DMS53 (cell line): ENCODE measurements around the gene GLDN.
A peak's percentile ranks its signal among the peaks of the same experiment; 100 is the strongest.

Experiments used
- DNase-seq: peaks from one replicate; lab custom pipeline; 2025; lab: John Stamatoyannopoulos, UW

GLDN gene

DNA sequence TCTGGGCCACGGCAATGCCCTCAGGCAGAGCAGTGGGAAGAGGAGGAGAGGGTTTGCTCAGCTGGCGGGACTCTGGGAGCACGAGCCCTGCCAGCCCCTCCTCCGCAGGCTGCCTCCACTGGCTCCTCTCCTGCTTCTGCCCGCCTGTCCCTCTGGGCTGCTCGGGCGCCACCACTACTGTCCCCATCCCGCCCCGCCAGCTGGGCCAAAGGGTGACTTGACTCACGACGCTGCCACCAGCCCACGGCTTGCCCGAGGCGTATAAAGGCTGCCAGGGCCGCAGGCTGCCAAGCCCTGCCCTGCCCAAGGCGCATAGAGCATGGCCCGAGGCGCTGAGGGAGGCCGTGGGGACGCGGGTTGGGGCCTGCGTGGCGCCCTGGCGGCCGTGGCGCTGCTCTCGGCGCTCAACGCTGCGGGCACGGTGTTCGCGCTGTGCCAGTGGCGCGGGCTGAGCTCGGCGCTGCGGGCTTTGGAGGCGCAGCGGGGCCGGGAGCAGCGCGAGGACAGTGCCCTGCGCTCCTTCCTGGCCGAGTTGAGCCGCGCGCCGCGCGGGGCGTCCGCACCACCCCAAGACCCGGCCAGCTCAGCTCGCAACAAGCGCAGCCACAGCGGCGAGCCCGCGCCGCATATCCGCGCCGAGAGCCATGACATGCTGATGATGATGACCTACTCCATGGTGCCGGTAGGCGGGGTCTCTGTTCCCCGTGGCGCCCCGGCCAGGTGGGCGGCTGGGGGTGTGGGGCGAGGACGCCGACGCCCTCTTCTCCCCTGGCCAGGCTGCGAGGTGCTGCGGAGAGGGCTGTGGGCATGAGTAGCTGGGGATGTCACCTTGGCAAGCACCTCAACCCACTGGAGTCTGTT lies at the start of gene GLDN:
GLDN (plus strand) TSS at position 290 of the 861 bp plus-strand sequence; CDS start at position 320, 30 bp downstream.
- DNase-seq: peak; percentile 69

DNA sequence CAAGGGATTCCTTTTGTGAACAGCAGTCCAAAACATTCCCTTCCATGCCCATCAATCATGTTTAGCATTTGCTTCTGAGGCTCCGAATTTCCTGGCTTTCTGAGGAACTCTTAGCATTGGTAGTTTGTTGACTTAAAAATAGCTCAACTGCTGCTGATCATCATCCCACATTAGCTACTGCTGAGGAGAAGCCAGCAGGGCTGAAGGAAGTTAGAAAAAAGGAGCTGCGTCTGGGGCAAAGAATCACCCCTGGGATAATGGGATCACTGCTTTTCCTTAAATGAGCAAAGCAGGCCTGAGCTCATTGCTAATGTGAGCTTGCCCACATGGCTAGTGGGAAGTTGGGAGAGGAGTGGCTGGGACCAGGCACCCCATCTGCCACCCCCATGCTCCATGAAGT lies 42.8 kb upstream of the GLDN start:
- DNase-seq: peak; percentile 69

DNA sequence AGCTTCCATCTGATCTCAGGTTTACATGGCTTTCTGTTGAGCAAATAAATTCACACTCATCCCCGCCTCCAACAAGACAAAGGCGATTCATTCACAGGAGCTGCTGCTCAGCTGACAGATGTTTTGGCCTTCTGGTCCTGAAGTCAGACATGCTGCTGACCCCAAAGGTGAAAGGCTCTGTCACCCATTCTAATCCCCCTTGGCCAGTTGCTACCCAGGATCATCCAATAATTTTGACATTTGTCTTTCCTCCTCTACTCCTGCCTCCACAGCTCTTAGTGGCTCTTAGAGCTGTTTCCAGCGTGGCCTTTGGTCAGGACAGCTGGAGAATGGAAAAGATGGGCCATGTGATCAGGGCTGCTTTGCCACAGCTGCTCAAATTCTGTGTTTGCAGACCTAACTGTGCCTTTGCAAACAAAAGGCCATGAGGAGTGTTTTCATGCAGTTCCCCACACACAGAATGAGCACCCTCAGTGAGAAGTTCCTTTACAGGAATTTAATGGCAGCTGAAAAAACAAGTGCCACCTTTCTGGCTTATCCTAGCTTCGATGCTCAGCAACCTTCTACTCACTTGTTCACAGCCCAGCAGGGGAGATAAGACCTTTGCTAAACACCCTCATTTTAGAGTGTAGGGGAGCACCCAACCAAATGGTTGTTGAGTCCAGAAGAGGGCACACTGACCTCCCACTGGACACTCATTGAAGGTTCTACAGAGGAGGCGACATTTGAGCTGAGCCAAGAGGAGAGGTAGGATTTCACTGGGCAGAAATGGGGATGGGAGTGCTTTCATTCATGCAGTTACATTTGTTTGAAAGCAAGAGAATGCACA lies 42.1 kb upstream of the GLDN start:
- peak; percentile 92 for DNase-seq

DNA sequence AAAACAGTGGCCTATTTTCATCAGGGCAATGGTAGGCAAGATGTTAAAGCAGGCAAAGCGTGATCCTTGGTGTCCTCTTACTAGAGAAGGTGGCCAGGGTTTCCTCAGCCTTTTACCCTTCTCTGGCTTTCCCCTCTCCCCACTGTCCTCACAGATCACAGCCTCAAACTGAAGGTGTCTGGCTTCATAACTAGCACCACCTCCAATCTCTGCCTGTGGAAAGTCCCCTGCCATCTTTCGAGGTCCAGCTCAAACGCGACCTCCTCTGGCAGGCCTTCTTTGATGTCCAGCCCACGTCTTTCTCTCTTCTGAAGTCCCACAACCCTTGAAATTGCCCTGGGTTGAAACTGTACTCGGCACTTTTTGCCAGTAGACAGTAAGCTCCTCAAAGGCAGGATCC lies 39.0 kb upstream of the GLDN start:
- DNase-seq: no peak

DNA sequence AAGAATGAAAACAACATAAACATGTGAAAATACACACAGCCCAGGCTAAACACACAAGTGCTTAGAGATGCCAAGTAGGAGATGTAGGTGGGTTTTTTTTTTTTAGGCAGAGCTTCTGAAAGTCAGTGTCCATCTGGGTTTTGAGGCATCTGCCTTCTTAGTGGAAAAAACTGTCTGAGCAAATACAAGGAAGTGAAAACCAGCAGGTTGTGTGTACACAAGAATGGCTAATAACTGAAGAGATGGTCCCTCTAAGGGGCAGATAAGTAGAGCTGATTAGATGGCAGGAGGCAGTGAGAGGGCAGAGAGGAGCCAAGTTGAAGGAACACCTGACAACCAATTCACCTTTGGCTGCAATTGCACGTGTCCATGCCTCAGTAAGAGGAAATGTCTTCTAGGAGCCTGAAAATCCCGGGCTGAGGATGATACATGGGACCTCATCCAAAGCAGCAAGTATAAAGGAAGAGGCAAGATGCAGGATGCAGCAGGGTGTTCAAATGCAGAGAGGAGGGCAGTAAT lies 37.9 kb upstream of the GLDN start:
- DNase-seq: peak; percentile 29

DNA sequence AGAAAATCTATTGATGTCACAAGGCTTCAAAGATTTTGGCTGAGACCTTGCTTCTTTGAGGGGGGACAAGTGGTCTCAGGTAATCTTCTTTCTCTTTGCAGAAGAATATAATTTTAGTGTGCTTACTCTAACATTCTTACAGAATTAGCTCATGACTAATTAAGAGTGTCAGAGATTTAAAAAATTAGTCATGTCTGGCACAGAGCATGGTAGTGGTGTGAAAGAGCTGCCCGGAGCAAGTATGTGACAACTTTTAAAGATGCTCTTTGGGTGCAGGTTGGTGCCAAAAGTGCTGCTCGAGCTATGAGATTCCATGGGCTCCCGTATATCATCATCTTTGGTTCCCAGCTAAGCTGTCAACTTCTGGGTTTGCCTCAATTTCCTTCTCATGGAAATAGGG lies 34.1 kb upstream of the GLDN start:
- DNase-seq: no peak

DNA sequence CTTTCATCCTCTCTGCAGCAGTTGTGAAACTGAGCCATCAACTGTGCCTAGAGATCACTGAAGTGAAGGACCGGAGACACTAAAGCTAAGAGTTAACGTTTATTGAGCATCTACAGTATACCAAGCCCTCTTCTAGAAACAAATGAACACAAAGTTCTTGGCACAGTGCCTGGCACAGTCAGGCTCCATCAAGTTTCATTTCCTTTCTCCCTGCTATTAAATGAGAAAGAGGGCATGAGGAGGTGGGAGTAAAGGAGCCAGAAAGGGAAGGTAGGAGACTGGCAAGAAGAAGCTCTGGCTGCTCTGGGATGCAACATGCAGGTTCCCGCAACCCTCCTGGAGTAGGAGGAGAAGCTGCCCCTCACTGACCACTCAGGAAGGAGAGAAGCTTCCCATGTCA lies 33.6 kb upstream of the GLDN start:
- peak; percentile 15 for DNase-seq

DNA sequence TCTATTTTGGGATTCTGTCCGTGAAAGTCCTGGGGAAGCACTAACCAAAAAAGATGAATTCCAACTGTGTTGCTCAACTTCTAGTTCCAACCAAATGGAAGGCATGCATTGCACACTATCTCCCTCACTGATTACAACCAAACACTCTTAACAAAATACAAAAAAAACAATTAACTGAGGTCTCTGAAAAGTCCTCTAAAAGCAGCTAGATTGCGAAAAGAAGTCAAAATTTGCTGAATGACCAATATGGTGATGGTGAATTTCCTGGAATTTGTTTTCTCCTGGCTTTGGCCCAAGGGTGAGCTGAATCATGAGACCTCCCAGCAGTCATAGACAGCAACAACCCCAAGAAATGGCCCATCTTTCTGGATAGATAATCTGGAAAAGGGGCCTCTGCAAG lies 31.4 kb upstream of the GLDN start:
- DNase-seq: no peak

DNA sequence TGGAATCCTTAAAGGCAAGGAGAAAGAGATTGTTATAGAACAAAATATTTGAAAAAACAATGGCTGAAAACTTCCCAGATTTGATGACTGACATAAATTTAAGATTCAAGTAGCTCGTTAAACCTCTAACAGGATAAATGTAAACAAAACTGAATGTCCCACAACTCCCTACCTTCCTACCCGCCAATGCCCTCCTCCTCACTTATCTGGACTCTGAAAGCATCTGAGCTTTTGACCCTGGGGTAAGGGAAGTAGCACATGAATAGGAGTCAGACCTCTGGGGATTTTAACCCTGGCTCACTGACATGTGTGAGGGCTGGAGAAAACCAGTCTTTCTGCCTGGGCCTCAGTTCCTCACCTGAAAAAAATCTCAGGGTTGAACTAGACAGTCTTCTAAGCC lies 29.9 kb upstream of the GLDN start:
- no peak for DNase-seq

DNA sequence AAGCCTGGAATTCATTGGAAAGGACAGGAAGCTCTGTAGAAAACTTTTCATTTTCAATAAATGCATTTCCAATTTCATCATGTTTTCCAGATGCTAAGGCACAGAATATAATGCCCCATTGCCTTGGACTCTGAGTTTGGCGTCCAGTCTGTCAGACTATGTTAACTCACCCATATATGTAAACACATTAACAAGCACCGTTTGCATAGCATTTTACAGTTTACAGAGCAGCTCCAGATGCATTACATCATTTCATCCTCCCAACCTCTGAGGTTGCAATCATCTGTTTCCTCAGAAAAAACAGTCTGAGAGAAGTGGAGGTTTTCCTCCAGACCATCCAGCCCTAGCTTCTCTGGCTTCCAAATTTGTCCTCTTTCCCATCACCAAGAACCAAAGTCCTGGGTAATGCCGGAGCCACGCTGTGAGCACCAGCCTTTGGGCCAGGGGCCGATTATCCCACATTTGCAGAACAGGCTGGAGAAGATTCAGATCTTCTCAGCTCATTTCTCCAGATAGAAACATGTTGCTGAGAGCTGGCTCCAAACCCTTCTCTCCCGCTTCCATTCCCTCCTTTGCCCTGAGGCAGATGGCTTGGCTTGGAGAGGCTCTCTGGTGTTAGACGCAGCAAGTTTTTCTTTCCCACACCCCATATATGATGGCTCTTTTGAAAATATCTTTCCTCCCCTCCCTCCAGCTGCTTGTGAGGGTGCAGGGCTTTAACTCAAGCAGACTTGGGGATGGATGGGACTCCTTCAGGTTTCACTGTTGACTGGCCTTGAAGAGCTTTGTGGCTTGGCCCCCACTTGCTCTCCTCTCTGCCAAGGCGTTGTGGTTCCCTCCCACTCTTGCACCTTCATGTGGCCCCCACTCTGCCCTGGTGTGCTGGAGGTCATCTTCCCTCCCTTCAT lies 29.0 kb upstream of the GLDN start:
- peak; percentile 69 for DNase-seq

DNA sequence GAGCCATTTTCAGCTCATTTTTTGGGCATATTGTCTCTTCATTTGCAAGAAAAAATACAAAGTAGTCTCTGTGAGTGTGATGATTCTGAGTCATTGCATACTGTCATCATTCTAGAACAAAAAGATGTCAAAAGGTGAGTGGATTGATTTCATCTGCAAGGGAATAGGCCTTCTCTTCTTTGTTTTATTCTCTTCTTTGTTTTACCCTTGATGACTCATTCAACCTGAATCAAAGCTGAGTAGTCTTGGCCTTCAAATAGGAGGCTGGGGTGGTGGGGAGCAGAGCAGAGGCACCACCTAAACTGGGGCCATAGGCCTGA lies 28.4 kb upstream of the GLDN start:
- DNase-seq: peak; percentile 61

DNA sequence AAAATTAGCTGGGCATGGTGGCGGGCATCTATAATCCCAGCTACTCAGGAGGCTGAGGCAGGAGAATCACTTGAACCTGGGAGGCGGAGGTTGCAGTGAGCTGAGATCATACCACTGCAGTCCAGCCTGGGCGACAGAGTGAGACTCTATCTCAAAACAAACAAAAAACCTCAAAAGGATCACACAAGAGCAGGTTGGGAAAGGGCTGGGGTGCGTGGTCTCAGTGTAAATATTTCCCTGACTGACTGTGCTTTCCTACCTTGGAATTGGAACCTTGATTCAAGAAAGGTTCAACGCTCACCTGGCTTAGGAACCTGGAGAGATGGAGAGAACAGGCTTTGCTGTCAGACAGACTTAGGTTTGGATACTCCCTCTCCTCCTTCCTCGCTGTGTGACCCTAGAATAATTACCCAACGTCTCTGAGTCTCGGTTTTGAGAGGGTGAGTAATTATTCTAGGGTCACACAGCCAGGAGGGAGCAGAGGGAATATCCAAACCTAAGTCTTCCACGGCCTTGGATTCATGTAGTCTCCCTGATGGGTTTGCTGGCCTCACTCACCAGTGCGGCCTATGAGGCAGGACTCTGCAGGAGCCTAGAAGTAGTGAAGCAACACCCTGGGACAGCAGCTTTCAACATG lies 27.7 kb upstream of the GLDN start:
- no peak for DNase-seq

DNA sequence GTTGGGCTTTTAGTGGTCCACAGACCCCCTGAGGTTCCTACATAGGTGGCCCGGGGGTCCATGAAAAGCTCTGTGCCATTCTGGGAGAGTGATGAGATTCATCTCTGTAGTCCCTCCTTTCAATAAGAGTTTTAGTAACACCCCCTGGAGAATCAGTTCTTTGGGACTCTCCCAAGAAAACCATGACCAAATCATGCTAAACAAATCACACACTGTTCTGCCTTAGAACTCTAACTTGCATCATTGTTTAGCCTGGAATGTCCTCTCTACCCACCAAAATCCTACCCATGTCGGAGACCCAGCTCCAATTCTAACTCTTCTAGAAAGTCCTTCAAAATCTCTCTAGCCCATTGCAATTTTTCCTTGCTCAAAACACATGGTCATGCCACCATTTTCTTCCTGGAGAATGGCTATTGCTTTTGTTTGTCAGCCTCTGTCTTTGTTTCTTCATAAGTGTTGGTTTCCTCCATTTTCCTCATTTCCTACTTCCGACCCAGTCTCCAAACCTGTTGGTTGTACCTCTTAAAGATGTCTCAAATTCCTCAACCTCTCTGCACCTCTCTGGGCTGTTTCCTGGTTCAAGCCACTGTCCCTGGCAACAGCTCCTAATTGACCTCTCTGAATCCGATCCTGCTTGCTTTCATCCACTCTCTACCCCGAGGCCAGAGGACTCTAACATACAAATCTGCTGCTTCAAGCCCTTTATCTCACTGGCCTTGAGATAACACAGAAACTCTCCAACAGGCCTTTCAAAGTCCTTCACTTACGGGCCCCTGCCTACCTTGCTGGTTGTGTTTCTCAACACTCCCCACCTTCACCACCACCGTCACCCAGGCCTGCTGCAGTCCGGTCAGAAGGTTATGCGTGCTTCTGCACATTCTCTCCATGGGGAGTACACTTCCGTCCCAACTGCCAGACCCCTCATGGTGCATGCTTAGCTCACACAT lies 26.8 kb upstream of the GLDN start:
- DNase-seq: no peak

DNA sequence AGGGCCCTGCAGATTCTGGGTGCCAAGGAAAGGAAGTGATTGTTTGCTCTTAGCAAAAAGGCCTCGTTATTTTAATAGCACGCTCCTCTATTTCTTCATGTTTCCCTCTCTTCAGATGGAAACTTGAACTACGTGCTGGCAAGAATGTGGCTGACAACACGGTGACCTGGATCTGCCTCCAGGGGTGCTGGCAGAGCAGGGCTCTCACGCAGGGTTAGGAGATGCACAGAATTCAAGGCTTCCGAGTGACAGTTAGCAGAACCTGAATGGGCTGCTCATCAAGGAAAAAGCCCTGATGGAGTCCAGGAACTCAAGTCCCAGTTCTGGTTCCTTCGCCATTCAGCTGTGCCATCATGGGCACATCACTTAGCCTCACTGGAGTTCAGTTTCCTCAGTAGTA lies 25.7 kb upstream of the GLDN start:
- DNase-seq: no peak

DNA sequence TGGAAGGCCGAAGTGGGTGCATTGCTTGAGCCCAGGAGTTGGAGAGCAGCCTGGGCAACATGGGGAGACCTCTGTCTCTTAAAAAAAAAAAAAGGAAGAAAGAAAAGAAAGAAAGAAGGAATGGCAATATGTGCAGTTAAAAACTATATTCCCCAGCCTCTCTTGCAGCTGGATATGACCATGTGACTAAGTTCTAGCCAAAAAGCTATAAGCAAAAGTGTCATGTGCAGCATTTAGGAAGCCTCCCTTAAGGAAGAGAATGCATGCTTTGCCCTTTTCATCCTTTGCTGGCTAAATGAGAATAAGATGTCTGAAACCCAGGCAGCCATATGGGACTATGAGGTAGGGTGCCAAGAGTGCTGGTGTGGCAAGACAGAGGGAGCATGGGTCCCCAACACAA lies 24.8 kb upstream of the GLDN start:
- DNase-seq: no peak

DNA sequence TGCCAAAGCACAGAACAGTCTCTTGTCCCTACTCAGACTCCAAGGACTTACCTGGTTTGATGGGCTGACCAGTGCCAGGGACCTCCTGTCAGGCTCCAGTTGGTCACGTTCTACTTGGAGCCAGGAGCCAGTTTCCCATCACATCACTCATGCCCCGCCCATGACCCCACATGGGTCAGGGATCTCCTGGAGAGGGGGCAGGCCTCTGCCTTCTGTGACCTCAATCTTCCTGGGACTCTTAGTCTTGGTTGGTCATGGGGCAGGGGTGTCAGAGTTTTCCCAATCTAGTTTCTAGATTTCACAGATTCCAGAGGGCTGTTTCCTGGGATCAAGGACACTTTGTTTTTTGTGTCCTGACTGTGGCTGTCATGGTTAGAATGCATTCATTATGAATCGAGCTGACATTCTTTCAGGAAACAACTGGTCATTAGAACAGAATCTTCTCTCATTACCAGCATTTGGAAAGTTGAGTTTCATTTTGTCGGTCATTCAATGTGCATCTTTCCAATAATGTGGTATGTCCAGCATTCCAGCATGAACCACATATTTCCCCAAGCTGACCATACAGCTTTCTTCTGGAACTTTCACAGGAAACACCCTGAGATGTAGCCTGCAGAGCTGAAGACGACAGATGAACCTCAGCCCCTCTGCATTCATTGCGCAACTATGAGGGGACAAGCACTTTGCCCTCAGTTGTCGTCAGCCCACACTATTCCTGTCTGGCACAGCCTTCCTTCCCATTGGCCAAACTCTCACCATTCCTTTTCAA lies 22.9 kb upstream of the GLDN start:
- DNase-seq: no peak

DNA sequence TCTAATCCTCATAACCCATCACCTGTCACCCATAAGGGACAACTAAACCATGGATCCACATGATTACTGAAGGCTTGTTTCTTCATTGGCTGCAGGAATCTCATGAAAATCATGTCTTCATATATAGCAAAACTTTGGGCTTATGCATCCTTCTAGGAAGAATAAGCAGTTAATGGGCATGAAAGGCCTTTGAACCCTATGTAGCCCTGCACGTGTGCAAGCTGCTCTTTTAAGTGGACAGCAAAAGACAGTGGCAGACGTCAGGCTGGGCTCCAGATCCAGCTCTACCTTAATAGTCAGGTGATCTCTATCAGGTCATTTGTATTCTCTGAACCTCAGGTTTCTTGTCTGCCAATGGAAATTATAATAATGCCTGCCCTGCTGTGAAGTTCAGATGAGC lies 21.9 kb upstream of the GLDN start:
- DNase-seq: no peak

DNA sequence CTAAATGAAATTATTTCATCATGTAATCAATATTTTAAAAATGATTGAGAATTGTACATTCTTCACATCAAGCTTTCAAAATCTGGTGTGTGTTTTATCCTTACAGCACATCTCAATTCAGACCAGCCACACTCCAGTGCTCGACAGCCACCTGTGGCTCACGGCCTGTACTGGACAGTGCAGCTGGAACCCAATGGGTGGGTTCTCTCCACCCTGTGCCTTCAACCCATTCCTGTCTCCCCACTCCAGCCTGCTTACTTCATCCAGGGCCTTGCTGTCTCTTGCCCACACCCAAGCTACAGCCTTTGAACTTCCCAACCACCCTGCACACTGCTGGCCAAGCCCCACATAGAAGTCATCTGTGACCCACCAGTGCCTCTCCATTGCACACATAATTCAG lies 20.6 kb upstream of the GLDN start:
- no peak for DNase-seq

DNA sequence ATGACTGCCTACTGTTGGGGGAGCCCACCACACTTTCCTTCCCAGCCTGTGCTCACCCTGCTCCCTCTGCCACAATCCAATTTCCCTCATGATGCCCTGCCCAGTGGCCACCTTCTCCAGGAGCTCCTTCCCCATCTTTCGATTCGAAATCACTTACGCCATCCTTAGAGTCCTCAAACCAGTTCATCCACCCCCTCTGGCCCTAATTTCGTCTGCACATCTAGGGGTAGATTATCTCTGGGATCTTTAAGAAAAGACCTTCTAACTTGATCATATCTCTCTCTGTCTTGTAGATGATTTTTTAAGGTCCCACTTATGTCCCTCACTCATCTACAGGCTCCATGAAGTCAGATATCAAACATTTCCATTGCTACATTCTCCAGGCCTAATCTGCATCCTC lies 20.1 kb upstream of the GLDN start:
- DNase-seq: no peak
